HG02943 (cell line): ENCODE data around the gene APOBEC3C.
"Not testable (repeated sequence)": the region's sequence is repeated elsewhere in the genome, so short reads cannot be mapped to it uniquely, and the experiment has no call there.

ENCODE experiments used
- ATAC-seq: cut with Tn5 transposase; IDR thresholded peaks from one replicate; pipeline ENCODE4 v1.9.1; 2021; ENCODE audit warnings: mild to moderate bottlenecking, low read depth, moderate library complexity; ENCODE audit not compliant: unreplicated experiment

APOBEC3C gene

DNA sequence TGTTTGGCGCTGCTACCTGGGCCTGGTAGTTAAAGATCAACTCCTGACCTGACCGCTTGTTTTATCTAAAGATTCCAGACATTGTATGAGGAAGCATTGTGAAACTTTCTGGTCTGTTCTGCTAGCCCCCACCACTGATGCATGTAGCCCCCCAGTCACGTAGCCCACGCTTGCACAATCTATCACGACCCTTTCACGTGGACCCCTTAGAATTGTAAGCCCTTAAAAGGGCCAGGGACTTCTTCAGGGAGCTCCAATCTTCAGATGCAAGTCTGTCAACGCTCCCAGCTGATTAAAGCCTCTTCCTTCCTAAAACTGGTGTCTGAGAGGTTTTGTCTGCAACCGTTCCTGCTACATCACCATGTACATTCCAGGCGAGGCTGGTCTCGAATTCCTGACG is 41.6 kb downstream of the APOBEC3C start:
- no peak for ATAC-seq

DNA sequence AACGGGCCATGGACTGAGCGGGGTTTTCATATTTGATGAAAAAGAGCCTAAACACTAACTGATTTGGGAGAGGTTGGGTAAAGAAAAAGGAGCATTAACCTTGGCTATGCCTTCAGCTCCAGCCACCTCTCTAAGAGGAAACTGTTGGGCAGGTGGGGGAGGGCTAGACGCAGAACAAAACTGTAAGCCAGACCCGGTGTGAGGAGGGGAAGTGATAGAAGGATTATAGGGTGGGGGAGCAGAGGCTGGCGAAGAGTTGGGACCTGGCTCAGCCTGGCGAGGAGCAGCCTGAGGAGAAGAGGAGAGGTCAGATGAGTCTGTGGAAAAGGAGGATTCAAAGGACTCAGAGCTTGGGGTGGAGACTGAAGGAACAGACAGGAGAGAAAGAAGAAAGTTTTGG is 47.2 kb downstream of the APOBEC3C start:
- ATAC-seq = not testable (repeated sequence)

DNA sequence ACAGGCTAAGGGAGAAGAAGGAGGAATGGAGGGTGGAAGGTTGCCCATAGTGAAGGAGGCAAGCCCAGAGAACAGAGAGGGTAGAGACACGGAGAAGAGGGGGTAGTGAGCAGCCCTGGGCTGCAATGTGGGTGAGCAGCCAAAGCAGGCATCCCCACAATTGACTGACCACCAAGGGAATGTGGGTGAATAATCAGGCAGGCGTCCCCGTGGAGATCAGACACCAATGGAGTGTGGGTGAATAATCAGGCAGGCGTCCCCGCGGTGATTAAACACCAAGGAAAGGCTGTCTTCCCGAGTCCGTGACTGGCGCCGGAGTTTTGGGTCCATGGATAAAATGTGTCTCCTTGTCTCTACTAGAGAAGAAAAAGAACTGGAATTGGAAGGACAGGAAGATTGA is 47.9 kb downstream of the APOBEC3C start:
- not testable (repeated sequence) for ATAC-seq

DNA sequence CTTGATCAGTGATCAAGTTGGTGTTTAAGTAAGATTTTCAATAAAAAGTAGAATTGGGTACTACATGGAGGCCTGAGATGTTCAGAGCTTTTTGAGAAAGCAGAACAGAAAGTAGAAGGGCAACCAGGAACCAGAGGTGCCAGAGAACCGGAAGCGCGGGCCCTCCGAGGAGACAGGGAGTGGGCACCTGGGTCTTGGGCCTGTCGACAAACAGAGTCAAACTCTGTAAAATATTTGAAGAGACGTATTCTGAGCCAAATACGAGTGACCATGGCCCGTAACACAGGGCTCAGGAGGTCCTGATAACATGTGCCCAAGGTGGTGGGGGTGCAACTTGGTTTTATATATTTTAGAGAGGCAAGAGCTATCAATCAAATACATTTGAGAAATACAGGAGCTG is 49.8 kb downstream of the APOBEC3C start:
- not testable (repeated sequence) for ATAC-seq

DNA sequence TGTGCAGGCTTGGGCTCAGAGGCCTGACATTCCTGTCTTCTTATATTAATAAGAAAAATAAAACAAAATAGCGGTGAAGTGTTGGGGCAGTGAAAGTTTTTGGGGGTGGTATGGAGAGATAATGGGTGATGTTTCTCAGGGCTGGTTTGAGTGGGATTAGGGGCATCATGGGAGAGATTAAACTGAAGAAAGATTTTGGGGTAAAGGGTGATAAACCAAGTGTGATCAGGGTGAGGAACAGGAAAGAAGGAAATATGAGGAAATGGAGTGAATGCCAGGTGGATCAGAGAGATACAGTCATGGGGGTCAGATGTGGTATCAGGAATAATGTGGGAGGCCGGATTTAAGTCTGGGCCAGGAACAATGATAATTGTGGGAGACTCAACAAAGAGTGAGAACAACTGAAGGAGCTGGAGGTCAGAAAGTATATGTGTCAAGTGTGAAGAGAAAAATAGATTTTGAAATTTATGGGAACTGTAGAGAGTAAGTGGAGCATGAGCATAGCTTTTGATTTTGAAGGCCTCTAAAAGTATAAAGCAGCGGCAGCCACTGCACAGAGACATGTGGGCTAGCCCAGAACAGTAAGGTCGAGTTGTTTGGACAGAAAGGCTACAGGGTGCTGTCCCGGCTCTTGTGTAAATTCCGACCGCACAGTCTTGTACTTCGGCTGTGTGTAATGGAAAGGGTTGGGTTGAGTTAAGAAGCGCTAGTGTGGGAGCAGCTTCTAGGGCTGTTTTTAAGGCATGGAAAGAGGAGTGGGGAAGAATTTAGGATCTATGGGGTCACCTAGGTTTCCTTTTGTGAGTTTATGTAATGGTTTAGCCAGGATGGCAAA is 52.6 kb downstream of the APOBEC3C start:
- ATAC-seq = not testable (repeated sequence)

DNA sequence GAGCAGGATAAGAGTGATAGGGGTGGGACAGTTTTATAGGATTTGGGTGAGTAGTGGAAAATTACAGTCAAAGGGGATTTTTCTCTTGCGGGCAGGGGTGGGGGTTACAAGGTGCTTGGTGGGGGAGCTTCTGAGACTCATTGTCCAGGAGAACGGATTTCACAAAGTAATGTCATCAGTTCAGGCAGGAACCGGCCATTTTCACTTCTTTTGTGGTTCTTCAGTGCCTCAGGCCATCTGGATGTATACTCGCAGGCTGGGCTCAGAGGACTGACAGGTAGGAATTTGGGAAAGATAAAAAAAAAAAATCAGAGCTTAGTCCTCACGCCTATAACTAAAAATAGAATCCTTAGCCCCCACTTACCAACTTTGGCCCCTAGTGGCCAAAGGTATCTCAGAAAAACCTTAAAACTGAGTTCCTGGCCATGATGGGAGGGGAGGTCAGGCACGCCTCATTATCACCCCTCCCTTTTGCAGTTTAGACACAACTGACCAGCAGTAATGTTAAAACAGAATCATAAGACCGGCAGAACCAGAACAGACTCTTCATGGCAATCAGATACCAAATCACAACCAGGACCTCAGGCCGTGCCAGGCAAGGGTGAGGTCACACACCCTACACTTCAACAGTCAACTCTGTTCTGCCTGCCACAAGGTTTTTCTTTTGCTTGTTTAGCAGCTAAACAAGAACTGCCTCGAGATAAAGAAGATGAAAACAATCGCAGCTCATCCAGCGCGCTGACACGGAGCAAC is 54.2 kb downstream of the APOBEC3C start:
- no peak for ATAC-seq
